HFF-Myc (cell line): Measurements from ENCODE around the gene SPATA13.

Experiments
- DNase-seq: peaks from one replicate; pipeline ENCODE4 v3.0.0-alpha.2; 2011; ENCODE audit warnings: low read depth; ENCODE audit errors: extremely low read depth
- H3K4me3 ChIP-seq: replicated peaks from 2 replicates; pipeline ENCODE4 v1.5.1; 2011; ENCODE audit warnings: low read depth, mild to moderate bottlenecking, control low read depth, low read length
- CTCF ChIP-seq: IDR thresholded peaks from 2 replicates; pipeline ENCODE4 v1.5.1; 2012; ENCODE audit warnings: mild to moderate bottlenecking, low read depth, low read length, control low read depth; ENCODE audit errors: missing control alignments

Gene SPATA13

GRCh38 chr13:24293746-24294145 is 133.2 kb downstream of the SPATA13 start:
- no peak for DNase-seq
- H3K4me3 ChIP-seq: no peak overlapping the region
- no peak for TF ChIP-seq CTCF

- no peak for TF ChIP-seq CTCF
- no peak for DNase-seq
- H3K4me3 ChIP-seq: no peak overlapping the region
These were observed 139.1 kb downstream of the SPATA13 start for GRCh38 chr13:24299488-24300114.

- no peak for TF ChIP-seq CTCF
- H3K4me3 ChIP-seq: no peak overlapping the region
- no peak for DNase-seq
These were observed 140.9 kb downstream of the SPATA13 start for GRCh38 chr13:24301434-24301833.

GRCh38 chr13:24301911-24302310 is 141.4 kb downstream of the SPATA13 start:
- DNase-seq: no peak
- H3K4me3 ChIP-seq: no peak overlapping the region
- no peak for TF ChIP-seq CTCF

- no peak for TF ChIP-seq CTCF
- H3K4me3 ChIP-seq: no peak overlapping the region
- no peak for DNase-seq
These were observed 144.1 kb downstream of the SPATA13 start for GRCh38 chr13:24304620-24305019.

GRCh38 chr13:24306632-24307031 is 146.1 kb downstream of the SPATA13 start:
- no peak for DNase-seq
- no peak for TF ChIP-seq CTCF
- H3K4me3 ChIP-seq: no peak overlapping the region

GRCh38 chr13:24307211-24308067 is 146.9 kb downstream of the SPATA13 start:
- DNase-seq: no peak
- H3K4me3 ChIP-seq: no peak overlapping the region
- TF ChIP-seq CTCF: no peak
